Muscle layer of duodenum (tissue), 2 donors: ENCODE results near the gene PTCH2.

Experiments used
- H3K27ac ChIP-seq: one replicate; pipeline ENCODE4 v1.7.0; 2013; ENCODE audit warnings: mild to moderate bottlenecking, low read length
- H3K27me3 ChIP-seq: one replicate; pipeline ENCODE4 v1.7.0; 2013; ENCODE audit warnings: low read depth, mild to moderate bottlenecking, control low read depth, low read length
- H3K36me3 ChIP-seq, 2 donors: one replicate each; pipeline ENCODE4 v1.7.0; 2013; ENCODE audit warnings: low read length in 2 of 2, control low read depth in 1 of 2, mild to moderate bottlenecking in 1 of 2; ENCODE audit not compliant: insufficient read depth in 2 of 2, control insufficient read depth in 1 of 2
- H3K4me1 ChIP-seq, 2 donors: one replicate each; pipeline ENCODE4 v1.7.0; 2013; ENCODE audit warnings: low read length in 2 of 2, mild to moderate bottlenecking in 2 of 2, control low read depth in 1 of 2, moderate library complexity in 1 of 2; ENCODE audit not compliant: insufficient read depth in 2 of 2, control insufficient read depth in 1 of 2
- H3K4me3 ChIP-seq, 2 donors: one replicate each; pipeline ENCODE4 v1.7.0; 2013; ENCODE audit warnings: low read length in 2 of 2, low read depth in 1 of 2, mild to moderate bottlenecking in 1 of 2
- H3K9me3 ChIP-seq, 2 donors: one replicate each; pipeline ENCODE4 v1.7.0; 2013; ENCODE audit warnings: low read length in 2 of 2, control low read depth in 1 of 2, mild to moderate bottlenecking in 1 of 2; ENCODE audit not compliant: control insufficient read depth in 1 of 2
- donor health status: healthy.

Gene PTCH2

DNA sequence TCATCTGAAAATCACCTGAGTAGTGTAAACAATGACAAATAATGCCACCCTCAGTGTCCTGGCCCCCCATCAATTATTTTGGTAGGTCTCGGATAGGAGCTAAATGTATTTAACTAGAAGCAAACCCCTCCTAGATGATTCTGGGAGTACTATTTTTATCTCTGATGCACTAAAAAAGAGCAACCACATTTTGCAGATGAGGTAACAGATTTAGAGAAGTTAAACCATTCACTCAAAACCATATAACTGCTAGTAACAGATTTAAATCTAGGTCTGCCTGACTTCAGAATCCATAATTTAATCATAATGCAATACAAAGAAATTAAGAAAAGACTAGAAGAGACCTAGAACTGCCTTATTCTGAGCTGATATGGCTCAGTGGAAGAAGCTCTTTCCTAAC is 17.3 kb upstream of the PTCH2 start:
- Histone ChIP-seq H3K4me3 (no peak overlapping the region), H3K4me1 (no peaks in the 10 kb centered on the region), H3K36me3 (peaks cover 0 to 4% of the 10 kb centered on the region in 2 donors), H3K27me3 (no peaks in the 10 kb centered on the region), H3K9me3 (no peaks in the 10 kb centered on the region), H3K27ac (no peak overlapping the region)

DNA sequence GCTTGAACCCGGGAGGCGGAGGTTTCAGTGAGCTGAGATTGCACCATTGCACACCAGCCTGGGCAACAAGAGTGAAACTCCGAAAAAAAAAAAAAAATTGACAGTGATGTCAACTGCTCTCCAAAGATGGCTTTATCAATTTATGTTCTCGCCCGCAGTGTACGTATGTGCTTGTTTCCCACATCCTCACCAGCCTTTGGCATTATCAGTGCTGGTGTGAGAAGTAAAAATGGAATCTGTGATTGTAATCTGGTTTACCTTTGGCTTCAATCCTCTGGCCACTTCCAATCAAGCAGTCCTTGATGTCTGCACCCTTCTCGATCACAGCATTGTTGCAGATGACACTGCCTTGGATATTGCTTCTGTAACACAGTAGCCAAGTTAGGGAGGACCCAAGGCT is 14.4 kb upstream of the PTCH2 start:
- no peaks in the 10 kb centered on the region for H3K9me3 ChIP-seq
- peaks cover 0 to 3% of the 10 kb centered on the region in 2 donors for H3K36me3 ChIP-seq
- no peaks in the 10 kb centered on the region for H3K27me3 ChIP-seq
- no peaks in the 10 kb centered on the region for H3K4me1 ChIP-seq
- H3K4me3 ChIP-seq, result no peak overlapping the region
- H3K27ac ChIP-seq, result no peak overlapping the region

DNA sequence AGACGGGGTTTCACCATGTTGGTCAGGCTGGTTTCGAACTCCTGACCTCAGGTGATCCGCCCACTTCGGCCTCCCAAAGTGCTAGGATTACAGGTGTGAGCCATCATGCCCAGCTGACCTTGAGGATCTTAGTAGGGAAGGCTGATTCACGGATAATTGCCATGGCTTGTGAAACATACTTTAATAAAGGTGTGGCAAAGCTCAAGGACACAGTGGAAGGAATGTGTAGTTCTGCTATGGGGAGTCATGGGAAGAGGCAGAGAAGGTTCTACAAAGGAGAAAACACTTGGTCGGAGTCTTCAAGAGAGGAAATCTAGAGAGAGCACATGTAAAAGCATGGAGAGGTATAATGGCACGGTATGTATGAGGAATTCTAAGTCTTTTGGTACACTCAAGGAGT is 12.7 kb upstream of the PTCH2 start:
- Histone ChIP-seq H3K36me3 (peaks cover 0 to 3% of the 10 kb centered on the region in 2 donors), H3K27me3 (no peaks in the 10 kb centered on the region), H3K27ac (no peak overlapping the region), H3K4me3 (no peak overlapping the region), H3K9me3 (no peaks in the 10 kb centered on the region), H3K4me1 (no peaks in the 10 kb centered on the region)

DNA sequence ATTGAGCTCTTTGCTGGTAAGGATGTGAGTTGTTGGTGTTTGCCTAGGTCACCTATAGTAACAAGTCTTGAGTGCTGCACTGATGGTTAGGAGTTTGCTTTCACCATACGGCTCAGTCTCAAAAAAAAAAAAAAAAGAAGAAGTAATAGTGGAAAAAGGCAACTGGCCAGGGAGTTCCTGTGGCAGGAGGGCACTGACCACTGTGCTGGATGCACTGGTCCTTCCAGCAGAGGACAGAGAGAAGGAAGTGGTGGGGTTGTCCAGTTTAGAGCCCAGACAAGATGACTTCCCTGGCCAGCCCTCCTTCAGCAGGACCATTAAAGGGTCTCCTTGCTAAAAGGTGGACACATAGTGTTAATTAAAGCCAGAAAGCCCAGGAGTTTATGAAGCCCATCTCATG is 11.9 kb upstream of the PTCH2 start:
- Histone ChIP-seq H3K27ac (no peak overlapping the region), H3K36me3 (peaks cover 5 to 7% of the 10 kb centered on the region in 2 donors), H3K27me3 (no peaks in the 10 kb centered on the region), H3K9me3 (no peaks in the 10 kb centered on the region), H3K4me3 (no peak overlapping the region), H3K4me1 (no peaks in the 10 kb centered on the region)

DNA sequence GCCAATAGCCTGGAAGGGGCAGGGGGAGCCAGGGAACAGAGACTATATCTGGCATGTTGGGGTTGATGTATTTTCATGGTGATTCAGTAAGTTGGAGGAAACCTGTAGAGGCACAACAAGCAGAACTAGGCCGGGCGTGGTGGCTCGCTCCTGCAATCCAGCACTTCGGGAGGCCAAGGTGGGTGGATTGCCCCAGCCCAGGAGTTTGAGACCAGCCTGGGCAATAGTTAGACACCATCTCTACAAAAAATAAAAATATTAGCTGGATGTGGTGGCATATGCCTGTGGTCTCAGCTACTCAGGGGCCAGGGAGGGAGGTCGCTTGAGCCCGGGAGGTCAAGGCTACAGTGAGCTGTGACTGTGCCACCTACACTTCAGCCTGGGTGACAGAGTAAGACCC is 10.1 kb upstream of the PTCH2 start:
- H3K36me3 ChIP-seq, result peaks cover 7 to 8% of the 10 kb centered on the region in 2 donors
- H3K4me1 ChIP-seq, result peaks cover 0 to 13% of the 10 kb centered on the region in 2 donors

DNA sequence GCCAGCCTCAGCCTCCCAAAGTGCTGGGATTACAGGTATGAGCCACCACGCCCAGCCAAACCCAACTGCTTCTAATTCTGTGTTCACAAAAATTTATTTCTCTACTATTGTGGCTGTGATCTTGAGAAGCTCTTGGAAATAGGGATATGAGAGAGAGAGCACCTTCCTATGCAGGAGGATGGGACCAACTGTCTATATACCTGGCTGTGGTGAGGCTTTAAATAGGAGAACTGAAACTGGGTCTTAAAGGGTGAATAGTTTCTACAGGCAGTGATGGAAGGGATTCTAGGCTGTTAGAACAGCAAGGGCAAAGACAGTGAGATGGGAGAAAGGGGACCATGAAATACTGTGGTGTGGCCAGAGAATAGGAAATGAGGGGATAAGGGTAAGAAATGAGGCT is 8.3 kb upstream of the PTCH2 start:
- no peaks in the 10 kb centered on the region for H3K27me3 ChIP-seq
- H3K4me3 ChIP-seq, result no peak overlapping the region
- H3K4me1 ChIP-seq, result peaks cover 0 to 16% of the 10 kb centered on the region in 2 donors
- H3K36me3 ChIP-seq, result peaks cover 7 to 8% of the 10 kb centered on the region in 2 donors
- H3K27ac ChIP-seq, result no peak overlapping the region
- no peaks in the 10 kb centered on the region for H3K9me3 ChIP-seq

More for the DNA sequence above, 10.1 kb upstream of the PTCH2 start:
- Histone ChIP-seq H3K27ac (no peak overlapping the region), H3K9me3 (no peaks in the 10 kb centered on the region), H3K27me3 (no peaks in the 10 kb centered on the region), H3K4me3 (no peak overlapping the region)

DNA sequence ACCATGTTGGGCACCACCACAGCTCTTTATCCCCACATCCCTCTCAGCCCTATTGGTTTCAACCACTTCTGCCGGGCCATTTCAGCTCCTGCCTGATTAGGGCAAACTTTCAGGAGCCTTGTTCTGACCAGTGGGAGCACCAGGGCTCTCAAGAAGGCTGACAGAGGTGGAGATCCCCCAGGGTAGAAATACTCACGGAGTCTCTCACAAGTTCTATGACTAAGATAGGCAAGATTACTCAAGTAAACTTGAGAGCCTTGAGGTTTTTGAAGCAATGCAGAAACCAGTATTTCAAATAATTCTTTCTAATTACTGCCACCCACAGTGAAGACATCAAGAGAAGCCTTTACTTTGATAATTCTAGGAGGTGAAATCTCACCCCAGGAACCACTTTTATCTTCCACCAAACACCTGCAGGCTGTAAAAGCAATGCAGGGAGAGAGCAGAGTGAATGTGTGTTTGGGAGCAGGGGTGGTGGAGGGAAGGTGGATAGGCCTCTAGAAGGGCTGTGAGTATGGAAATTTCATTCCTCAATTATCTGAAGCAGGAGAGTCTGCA is 6.6 kb upstream of the PTCH2 start:
- Histone ChIP-seq H3K36me3 (peaks cover 4 to 8% of the 10 kb centered on the region in 2 donors), H3K27ac (no peak overlapping the region)

DNA sequence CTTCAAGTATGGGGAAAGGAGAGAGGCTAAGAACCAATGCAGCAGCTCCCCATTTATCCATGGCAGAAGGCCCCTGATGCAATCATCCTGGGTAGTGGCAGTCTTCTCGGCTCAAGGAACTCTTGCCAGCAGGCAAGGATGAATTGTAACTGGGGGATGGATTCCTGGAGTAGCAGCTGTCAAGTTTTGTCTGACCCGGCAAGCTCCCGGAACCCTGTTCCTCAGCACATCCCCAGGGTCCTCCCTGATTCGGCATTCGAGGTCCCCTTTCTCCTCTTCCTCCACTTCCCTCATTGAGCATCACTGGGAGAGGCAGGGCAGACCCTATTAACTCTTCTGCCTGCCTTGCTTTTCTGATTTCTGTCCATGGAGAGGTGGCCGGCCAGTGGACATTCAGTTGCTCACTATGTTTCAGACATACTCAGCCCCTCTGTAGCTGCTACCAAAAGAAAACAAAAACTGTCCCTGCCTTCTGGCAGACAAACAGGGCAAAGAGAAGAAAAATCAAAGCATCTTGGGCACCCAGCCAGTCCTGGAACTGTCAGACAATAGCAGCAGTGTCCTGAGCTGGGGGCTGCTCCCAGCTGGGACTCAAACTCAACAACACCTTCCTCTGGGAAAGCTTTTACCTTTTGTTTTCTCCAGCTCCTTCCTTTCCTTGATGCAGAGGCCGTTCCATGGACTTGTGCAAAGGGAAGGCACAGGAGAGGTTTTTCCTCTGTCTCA is 5.6 kb upstream of the PTCH2 start:
- Histone ChIP-seq H3K27ac (no peak overlapping the region), H3K36me3 (peaks cover 4 to 8% of the 10 kb centered on the region in 2 donors), H3K4me1 (peaks cover 0 to 16% of the 10 kb centered on the region in 2 donors), H3K9me3 (no peaks in the 10 kb centered on the region), H3K4me3 (no peak overlapping the region), H3K27me3 (no peaks in the 10 kb centered on the region)

More for the DNA sequence above, 6.6 kb upstream of the PTCH2 start:
- H3K27me3 ChIP-seq, result no peaks in the 10 kb centered on the region
- no peaks in the 10 kb centered on the region for H3K9me3 ChIP-seq
- no peak overlapping the region for H3K4me3 ChIP-seq
- peaks cover 0 to 16% of the 10 kb centered on the region in 2 donors for H3K4me1 ChIP-seq

DNA sequence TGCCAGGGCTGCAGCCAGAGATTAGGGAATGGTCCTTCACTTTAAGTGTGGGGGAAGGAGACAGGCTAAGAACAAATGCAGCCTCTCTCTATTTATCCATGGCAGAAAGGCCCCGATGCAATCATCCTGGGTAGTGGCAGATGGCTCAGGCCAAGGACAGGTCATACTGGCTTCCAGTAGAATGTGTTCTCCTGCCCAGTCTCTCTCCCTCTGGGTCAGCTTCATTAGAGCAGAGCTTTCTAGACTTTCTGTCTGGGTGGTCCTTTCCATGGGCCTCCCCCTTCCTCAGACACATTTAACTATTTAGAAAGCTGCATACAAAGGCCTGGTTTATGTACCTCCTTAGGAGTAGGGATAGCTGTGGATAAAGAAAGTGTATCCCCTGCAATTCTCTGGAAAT is 4.8 kb upstream of the PTCH2 start:
- Histone ChIP-seq H3K27ac (no peak overlapping the region), H3K4me3 (no peak overlapping the region), H3K9me3 (no peaks in the 10 kb centered on the region), H3K27me3 (no peaks in the 10 kb centered on the region), H3K4me1 (peaks cover 0 to 16% of the 10 kb centered on the region in 2 donors), H3K36me3 (peaks cover 4 to 8% of the 10 kb centered on the region in 2 donors)

DNA sequence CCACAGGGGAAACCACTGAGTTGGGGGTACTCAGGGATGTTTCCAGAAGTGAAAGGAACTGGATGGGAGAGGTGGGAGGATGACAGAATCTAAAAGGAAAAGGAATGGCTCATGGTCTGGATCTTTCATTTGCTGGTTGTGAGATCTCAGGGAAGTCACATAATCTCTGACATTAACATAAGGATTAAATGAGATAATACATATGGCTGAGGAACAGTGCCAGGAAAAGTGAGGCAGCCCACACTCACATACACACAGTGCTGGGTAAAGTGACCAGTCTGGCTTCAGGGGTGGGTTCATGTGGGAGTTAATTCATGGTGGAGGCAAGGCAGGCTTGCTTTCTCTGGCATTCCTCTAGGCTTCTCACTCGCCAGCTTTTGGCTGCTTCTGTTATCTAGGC is 3.9 kb upstream of the PTCH2 start:
- peaks cover 4 to 8% of the 10 kb centered on the region in 2 donors for H3K36me3 ChIP-seq
- H3K9me3 ChIP-seq, result no peaks in the 10 kb centered on the region
- H3K27ac ChIP-seq, result no peak overlapping the region
- H3K4me3 ChIP-seq, result no peak overlapping the region
- H3K27me3 ChIP-seq, result no peaks in the 10 kb centered on the region
- H3K4me1 ChIP-seq, result peaks cover 0 to 16% of the 10 kb centered on the region in 2 donors

DNA sequence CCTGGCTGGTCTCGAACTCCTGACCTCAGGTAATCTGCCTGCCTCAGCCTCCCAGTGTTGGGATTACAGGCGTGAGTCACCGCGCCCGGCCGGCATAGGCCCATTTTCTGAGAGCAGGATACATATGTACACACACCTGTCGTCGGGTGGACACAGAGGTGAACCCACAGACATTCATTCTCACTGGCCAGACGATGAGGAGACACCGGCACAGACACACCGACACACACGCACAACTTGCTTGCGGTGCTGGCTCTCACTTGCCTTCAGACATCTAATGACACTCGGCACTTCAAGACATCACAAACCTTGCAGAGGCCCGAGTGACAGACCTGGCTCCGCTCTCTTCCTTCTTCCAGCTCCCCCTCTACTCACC is 579 bp downstream of the PTCH2 start:
- H3K36me3 ChIP-seq, result no peaks in the 10 kb centered on the region
- no peak overlapping the region for H3K27ac ChIP-seq
- H3K4me1 ChIP-seq, result no peaks in the 10 kb centered on the region
- no peaks in the 10 kb centered on the region for H3K27me3 ChIP-seq
- no peaks in the 10 kb centered on the region for H3K9me3 ChIP-seq
- H3K4me3 ChIP-seq, result peak overlapping the region; percentile 26 to 68

DNA sequence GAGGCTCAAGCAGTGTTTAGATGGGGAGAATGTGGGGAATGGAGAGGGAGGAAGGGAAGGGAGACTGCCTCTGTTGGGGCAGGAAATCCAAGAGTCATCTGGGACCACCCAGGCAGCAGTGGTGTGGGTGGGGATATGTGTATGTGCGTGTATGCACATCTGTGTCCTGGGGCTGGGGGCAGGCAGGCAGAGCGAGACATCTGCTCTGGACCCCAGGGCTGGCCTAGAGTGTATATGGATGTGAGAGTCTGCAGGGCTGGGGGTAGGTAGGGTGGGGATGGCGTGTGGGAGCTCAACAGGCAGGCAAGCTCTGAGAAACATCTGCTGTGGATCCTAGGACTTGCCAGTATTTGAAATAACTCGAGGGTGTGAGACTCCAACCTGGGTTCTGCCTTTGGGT is 3.5 kb downstream of the PTCH2 start:
- H3K27me3 ChIP-seq, result no peaks in the 10 kb centered on the region
- H3K4me3 ChIP-seq, result no peak overlapping the region
- no peaks in the 10 kb centered on the region for H3K4me1 ChIP-seq
- no peaks in the 10 kb centered on the region for H3K9me3 ChIP-seq
- no peaks in the 10 kb centered on the region for H3K36me3 ChIP-seq
- H3K27ac ChIP-seq, result no peak overlapping the region
